ENCODE measurements around the gene SENP3. TPM values are rescaled to one million over a fixed set of nuclear protein-coding genes. Genes with fewer than 3 reads are reported as not detected.

SENP3 gene
- total and polyA plus RNA-seq, 2 of the 13 experiments (the other 11 are each of a cell fraction or from before 2014, with no cell fraction given) = 55.8 to 75.4 TPM

GRCh38 chr17:7561589-7562207, at the start of gene SENP3 (continued):
- TF ChIP-seq, protein P1, sequence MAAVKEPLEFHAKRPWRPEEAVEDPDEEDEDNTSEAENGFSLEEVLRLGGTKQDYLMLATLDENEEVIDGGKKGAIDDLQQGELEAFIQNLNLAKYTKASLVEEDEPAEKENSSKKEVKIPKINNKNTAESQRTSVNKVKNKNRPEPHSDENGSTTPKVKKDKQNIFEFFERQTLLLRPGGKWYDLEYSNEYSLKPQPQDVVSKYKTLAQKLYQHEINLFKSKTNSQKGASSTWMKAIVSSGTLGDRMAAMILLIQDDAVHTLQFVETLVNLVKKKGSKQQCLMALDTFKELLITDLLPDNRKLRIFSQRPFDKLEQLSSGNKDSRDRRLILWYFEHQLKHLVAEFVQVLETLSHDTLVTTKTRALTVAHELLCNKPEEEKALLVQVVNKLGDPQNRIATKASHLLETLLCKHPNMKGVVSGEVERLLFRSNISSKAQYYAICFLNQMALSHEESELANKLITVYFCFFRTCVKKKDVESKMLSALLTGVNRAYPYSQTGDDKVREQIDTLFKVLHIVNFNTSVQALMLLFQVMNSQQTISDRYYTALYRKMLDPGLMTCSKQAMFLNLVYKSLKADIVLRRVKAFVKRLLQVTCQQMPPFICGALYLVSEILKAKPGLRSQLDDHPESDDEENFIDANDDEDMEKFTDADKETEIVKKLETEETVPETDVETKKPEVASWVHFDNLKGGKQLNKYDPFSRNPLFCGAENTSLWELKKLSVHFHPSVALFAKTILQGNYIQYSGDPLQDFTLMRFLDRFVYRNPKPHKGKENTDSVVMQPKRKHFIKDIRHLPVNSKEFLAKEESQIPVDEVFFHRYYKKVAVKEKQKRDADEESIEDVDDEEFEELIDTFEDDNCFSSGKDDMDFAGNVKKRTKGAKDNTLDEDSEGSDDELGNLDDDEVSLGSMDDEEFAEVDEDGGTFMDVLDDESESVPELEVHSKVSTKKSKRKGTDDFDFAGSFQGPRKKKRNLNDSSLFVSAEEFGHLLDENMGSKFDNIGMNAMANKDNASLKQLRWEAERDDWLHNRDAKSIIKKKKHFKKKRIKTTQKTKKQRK (IDR thresholded peaks at IDR 0.05; ENCODE audit: low read length) = no peak
- TF ChIP-seq ZNF253 (CRISPR knock-in tag; IDR thresholded peaks at IDR 0.05; ENCODE audit: borderline replicate concordance) (no peak), ZNF761 (CRISPR knock-in tag; conservative IDR thresholded peaks at IDR 0.05) (peak; percentile 90), ZMYM3 (CRISPR knock-in tag; IDR thresholded peaks at IDR 0.05) (no peak), ZNF232 (CRISPR knock-in tag; IDR thresholded peaks at IDR 0.05; ENCODE audit: borderline replicate concordance) (no peak), ZNF724P (CRISPR knock-in tag; IDR thresholded peaks at IDR 0.05; ENCODE audit: borderline replicate concordance) (no peak), FOXA1 (IDR thresholded peaks at IDR 0.05) (no peak), FOXA1 (CRISPR knock-in tag; IDR thresholded peaks at IDR 0.05) (no peak), POLR2A (IDR thresholded peaks at IDR 0.05; ENCODE audit: insufficient read depth in 1 of 2, low read depth in 2 of 2, low read length in 2 of 2) (peak in 1 of 2 experiments; percentile 75; a peak in 2 of 4 replicates), ZNF260 (CRISPR knock-in tag; IDR thresholded peaks at IDR 0.05; ENCODE audit: borderline replicate concordance, low read depth) (no peak), NFKBIZ (CRISPR knock-in tag; IDR thresholded peaks at IDR 0.05) (no peak), ATF5 (CRISPR knock-in tag; IDR thresholded peaks at IDR 0.05; ENCODE audit: low read depth) (no peak), ZNF616 (CRISPR knock-in tag; IDR thresholded peaks at IDR 0.05; ENCODE audit: low read depth) (0 out of 2 replicates have a peak, but pooled peaks have one; percentile 51), ZNF337 (CRISPR knock-in tag; IDR thresholded peaks at IDR 0.05; ENCODE audit: borderline replicate concordance, low read depth) (no peak), GABPA (IDR thresholded peaks at IDR 0.05; ENCODE audit: low read depth, low read length) (peak; percentile 60), GABPA (CRISPR knock-in tag; IDR thresholded peaks at IDR 0.05; ENCODE audit: low read depth) (peak; percentile 71)
